Neuronal stem cell (in vitro differentiated cells): ENCODE measurements around the gene SNX24.

Experiments used
- DNase-seq: peaks from one replicate; pipeline ENCODE4 v3.0.0-alpha.2; 2013; ENCODE audit warnings: low spot score
- H2AFZ ChIP-seq: one replicate; pipeline ENCODE4 v1.6.1; 2013; ENCODE audit warnings: mild to moderate bottlenecking, low read length, inconsistent platforms
- H2AK5ac ChIP-seq: 2 replicates; pipeline ENCODE4 v1.6.1; 2013; ENCODE audit warnings: low read depth, mild to moderate bottlenecking, inconsistent platforms, low read length, moderate library complexity, mixed read lengths
- H2BK120ac ChIP-seq: 2 replicates; pipeline ENCODE4 v1.6.1; 2013; ENCODE audit warnings: low read depth, mild to moderate bottlenecking, inconsistent platforms, low read length, moderate library complexity, mixed read lengths
- H2BK12ac ChIP-seq: one replicate; pipeline ENCODE4 v1.6.1; 2013; ENCODE audit warnings: low read length, inconsistent platforms
- H2BK15ac ChIP-seq: 2 replicates; pipeline ENCODE4 v1.6.1; 2013; ENCODE audit warnings: mild to moderate bottlenecking, low read length, inconsistent platforms, mixed read lengths
- H2BK5ac ChIP-seq: one replicate; pipeline ENCODE4 v1.6.1; 2013; ENCODE audit warnings: inconsistent platforms, mild to moderate bottlenecking, low read length, moderate library complexity
- H3K14ac ChIP-seq: one replicate; pipeline ENCODE4 v1.6.1; 2013; ENCODE audit warnings: low read length, inconsistent platforms
- H3K18ac ChIP-seq: 2 replicates; pipeline ENCODE4 v1.6.1; 2013; ENCODE audit warnings: low read length, inconsistent platforms
- H3K23ac ChIP-seq: 2 replicates; pipeline ENCODE4 v1.6.1; 2013; ENCODE audit warnings: low read depth, mild to moderate bottlenecking, mixed read lengths, low read length, inconsistent platforms; ENCODE audit not compliant: poor library complexity
- H3K27ac ChIP-seq: replicated peaks from 3 replicates; pipeline ENCODE4 v1.5.1; 2013; ENCODE audit warnings: low read length, inconsistent platforms
- H3K27me3 ChIP-seq, 3 experiments: 2 replicates each; pipeline ENCODE4 v1.6.1; 2013; ENCODE audit warnings: low read length in 3 of 3, mild to moderate bottlenecking in 2 of 3, inconsistent platforms in 1 of 3, low read depth in 1 of 3, mixed read lengths in 1 of 3, moderate library complexity in 1 of 3; ENCODE audit not compliant: control insufficient read depth in 3 of 3, insufficient read depth in 3 of 3
- H3K36me3 ChIP-seq, 2 donors: replicated peaks in 1 of 2; 2 replicates each; pipeline ENCODE4 v1.6.1; 2013; ENCODE audit warnings: low read length in 2 of 2; ENCODE audit not compliant: control insufficient read depth in 2 of 2, insufficient read depth in 2 of 2
- H3K4ac ChIP-seq: 2 replicates; pipeline ENCODE4 v1.6.1; 2013; ENCODE audit warnings: inconsistent platforms, mild to moderate bottlenecking, low read length, moderate library complexity
- H3K4me1 ChIP-seq, 2 donors: 1 replicate in 1 of 2; 2 replicates in 1 of 2; pipeline ENCODE4 v1.6.1; 2013; ENCODE audit warnings: low read length in 2 of 2, low read depth in 1 of 2; ENCODE audit not compliant: control insufficient read depth in 2 of 2, insufficient read depth in 1 of 2
- H3K4me2 ChIP-seq: one replicate; pipeline ENCODE4 v1.6.1; 2013; ENCODE audit warnings: mild to moderate bottlenecking, low read length, inconsistent platforms; ENCODE audit not compliant: insufficient read depth, poor library complexity, severe bottlenecking
- H3K4me3 ChIP-seq, 2 donors: 2 replicates each; pipeline ENCODE4 v1.5.1; 2013; ENCODE audit warnings: low read length in 2 of 2, mild to moderate bottlenecking in 2 of 2, inconsistent platforms in 1 of 2, moderate library complexity in 1 of 2
- H3K79me1 ChIP-seq: one replicate; pipeline ENCODE4 v1.6.1; 2013; ENCODE audit warnings: low read depth, mild to moderate bottlenecking, inconsistent platforms, low read length, moderate library complexity
- H3K9ac ChIP-seq: one replicate; pipeline ENCODE4 v1.6.1; 2013; ENCODE audit warnings: mild to moderate bottlenecking, low read depth, low read length, inconsistent platforms; ENCODE audit not compliant: poor library complexity
- H3K9me3 ChIP-seq, 2 donors: replicated peaks in 1 of 2; 2 replicates each; pipeline versions ENCODE3 to v1.6.1; 2013; ENCODE audit warnings: low read length in 2 of 2, mild to moderate bottlenecking in 2 of 2, inconsistent platforms in 1 of 2, low read depth in 1 of 2, mixed read lengths in 1 of 2, moderate library complexity in 1 of 2; ENCODE audit not compliant: control insufficient read depth in 2 of 2, insufficient read depth in 1 of 2
- H4K8ac ChIP-seq: one replicate; pipeline ENCODE4 v1.6.1; 2013; ENCODE audit warnings: low read depth, mild to moderate bottlenecking, inconsistent platforms, low read length, moderate library complexity
- H4K91ac ChIP-seq: one replicate; pipeline ENCODE4 v1.6.1; 2013; ENCODE audit warnings: low read length, low read depth, mild to moderate bottlenecking, inconsistent platforms; ENCODE audit not compliant: poor library complexity
- WGBS, 2 donors: extraction: QIAGEN DNeasy Blood & Tissue Kit; methylation state at CpG; one replicate each; pipeline ENCODE4 v1.1.7; 2013; ENCODE audit warnings: missing lambda C conversion rate in 2 of 2, mixed read lengths in 1 of 2; ENCODE audit not compliant: insufficient read length in 2 of 2, insufficient replicate concordance in 1 of 2; ENCODE audit errors: extremely low coverage in 2 of 2; 5-methylcytosine and 5-hydroxymethylcytosine counted together

Gene SNX24

GRCh38 chr5:122959740-122960445 lies 114.5 kb downstream of the SNX24 start:
- H3K27me3 ChIP-seq = no peaks in the 10 kb centered on the region
- H3K27ac ChIP-seq = no peak overlapping the region
- no peaks in the 10 kb centered on the region for H3K79me1 ChIP-seq
- peaks cover 1 to 6% of the 10 kb centered on the region in 2 donors for H3K4me1 ChIP-seq
- no peak overlapping the region for H2BK15ac ChIP-seq
- H2BK12ac ChIP-seq = no peak overlapping the region
- H2AFZ ChIP-seq = no peak overlapping the region
- H4K91ac ChIP-seq = no peak overlapping the region
- no peaks in the 10 kb centered on the region for H3K36me3 ChIP-seq
- no peak overlapping the region for H3K4me2 ChIP-seq
- no peaks in the 10 kb centered on the region for H3K9me3 ChIP-seq
- no peak overlapping the region for H2BK5ac ChIP-seq
- WGBS, 2 donors = no CpG with 5 or more reads among the region's 4 CpGs
- H2BK120ac ChIP-seq = no peak overlapping the region
- no peak overlapping the region for H3K23ac ChIP-seq
- no peak overlapping the region for H3K18ac ChIP-seq
- no peak overlapping the region for H2AK5ac ChIP-seq
- no peak overlapping the region for H3K4me3 ChIP-seq
- H3K14ac ChIP-seq = no peak overlapping the region
- no peak overlapping the region for H3K9ac ChIP-seq
- H3K4ac ChIP-seq = no peak overlapping the region
- DNase-seq = no peak
- no peak overlapping the region for H4K8ac ChIP-seq

DNA sequence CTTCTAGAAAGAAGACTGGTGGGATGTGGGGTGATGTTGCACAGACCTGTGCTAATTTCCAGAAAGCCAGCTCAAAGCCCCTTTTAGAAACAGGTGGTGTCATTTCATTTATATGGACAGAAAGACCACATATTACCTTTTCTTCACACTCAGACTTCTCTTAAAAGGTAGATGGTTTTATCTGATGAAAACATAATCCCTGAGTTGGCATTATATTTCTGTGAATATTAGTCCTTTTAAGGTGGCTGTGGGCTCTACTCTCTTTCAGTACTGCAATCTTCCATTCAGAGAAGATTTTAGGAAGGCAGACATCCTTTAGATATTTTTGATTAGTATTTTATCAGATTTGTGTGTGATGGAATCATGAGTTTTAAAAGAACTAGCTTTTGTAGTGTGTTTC lies 117.9 kb downstream of the SNX24 start:
- H3K4me2 ChIP-seq = no peak overlapping the region
- H3K4me3 ChIP-seq = no peak overlapping the region
- H2BK5ac ChIP-seq = no peak overlapping the region
- H3K79me1 ChIP-seq = no peaks in the 10 kb centered on the region
- no peaks in the 10 kb centered on the region for H3K36me3 ChIP-seq
- H4K8ac ChIP-seq = no peak overlapping the region
- H2BK15ac ChIP-seq = no peak overlapping the region
- H3K14ac ChIP-seq = no peak overlapping the region
- no peak overlapping the region for H3K18ac ChIP-seq
- H2AK5ac ChIP-seq = no peak overlapping the region
- no peak for DNase-seq
- no peak overlapping the region for H2BK12ac ChIP-seq
- no peak overlapping the region for H2BK120ac ChIP-seq
- no peak overlapping the region for H3K27ac ChIP-seq
- H2AFZ ChIP-seq = no peak overlapping the region
- no peak overlapping the region for H4K91ac ChIP-seq
- H3K4ac ChIP-seq = no peak overlapping the region
- no peak overlapping the region for H3K23ac ChIP-seq
- no peaks in the 10 kb centered on the region for H3K9me3 ChIP-seq
- H3K27me3 ChIP-seq = no peaks in the 10 kb centered on the region
- no peak overlapping the region for H3K9ac ChIP-seq
- H3K4me1 ChIP-seq = peaks cover 1 to 6% of the 10 kb centered on the region in 2 donors

DNA sequence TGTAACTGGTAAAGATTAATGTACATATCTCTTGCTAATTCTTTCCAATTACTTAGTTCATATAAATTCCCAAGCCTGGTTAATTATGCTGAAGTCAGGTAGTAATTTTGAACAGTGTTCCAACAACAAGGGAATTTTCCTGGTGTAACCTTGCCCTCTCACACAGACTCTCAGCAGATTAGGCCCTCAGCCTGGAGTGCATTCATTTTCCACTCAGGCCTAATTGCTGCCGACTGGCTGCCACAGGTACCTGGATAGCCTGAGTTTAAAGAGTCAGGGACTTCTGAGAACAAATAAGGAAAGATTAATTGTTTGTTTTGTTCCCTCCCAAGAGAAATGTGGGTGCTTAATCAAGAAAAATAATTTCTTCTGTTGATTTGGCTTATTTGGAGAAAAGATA lies 119.7 kb downstream of the SNX24 start:
- Histone ChIP-seq H3K9me3 (no peaks in the 10 kb centered on the region), H2BK15ac (no peak overlapping the region), H3K27me3 (no peaks in the 10 kb centered on the region), H3K14ac (no peak overlapping the region), H3K9ac (no peak overlapping the region), H4K8ac (no peak overlapping the region), H4K91ac (no peak overlapping the region), H2AK5ac (no peak overlapping the region), H3K36me3 (no peaks in the 10 kb centered on the region), H2BK120ac (no peak overlapping the region), H3K18ac (no peak overlapping the region), H3K4me3 (no peak overlapping the region), H2AFZ (no peak overlapping the region), H2BK5ac (no peak overlapping the region), H3K4ac (no peak overlapping the region), H3K27ac (no peak overlapping the region), H3K4me2 (no peak overlapping the region), H3K79me1 (no peaks in the 10 kb centered on the region), H2BK12ac (no peak overlapping the region), H3K23ac (no peak overlapping the region), H3K4me1 (no peaks in the 10 kb centered on the region)
- no peak for DNase-seq
- no CpG with 5 or more reads among the region's 1 CpG for WGBS, 2 donors

DNA sequence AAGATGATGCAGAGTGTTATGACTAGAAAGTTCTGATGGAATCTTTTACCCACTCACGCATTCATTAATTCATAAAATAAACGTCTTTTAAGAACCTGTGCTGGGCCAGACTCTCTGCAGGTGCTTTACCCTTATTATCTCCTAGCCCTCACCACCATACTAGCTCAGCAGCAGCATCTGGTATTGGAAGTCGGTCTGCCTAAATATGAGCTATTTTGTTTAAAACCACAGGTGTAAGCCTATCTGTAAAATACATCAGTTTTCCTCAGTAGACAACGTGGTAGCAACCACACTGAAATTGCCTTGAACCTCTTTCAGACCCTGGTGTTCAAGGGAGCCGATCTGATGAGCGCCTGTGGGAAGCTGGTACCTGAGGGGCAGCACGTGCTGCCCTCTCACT lies 121.7 kb downstream of the SNX24 start:
- DNase-seq = no peak
- H2BK120ac ChIP-seq = no peak overlapping the region
- H3K36me3 ChIP-seq = no peaks in the 10 kb centered on the region
- no peak overlapping the region for H3K14ac ChIP-seq
- H3K9ac ChIP-seq = no peak overlapping the region
- no peaks in the 10 kb centered on the region for H3K4me1 ChIP-seq
- H2BK15ac ChIP-seq = no peak overlapping the region
- H3K27ac ChIP-seq = no peak overlapping the region
- no peak overlapping the region for H3K4me3 ChIP-seq
- no peak overlapping the region for H4K8ac ChIP-seq
- H3K4me2 ChIP-seq = no peak overlapping the region
- no peak overlapping the region for H3K23ac ChIP-seq
- H2BK12ac ChIP-seq = no peak overlapping the region
- H3K79me1 ChIP-seq = no peaks in the 10 kb centered on the region
- H2BK5ac ChIP-seq = no peak overlapping the region
- H3K18ac ChIP-seq = no peak overlapping the region
- no peaks in the 10 kb centered on the region for H3K27me3 ChIP-seq
- no peak overlapping the region for H3K4ac ChIP-seq
- no peak overlapping the region for H2AK5ac ChIP-seq
- WGBS, 2 donors = no CpG with 5 or more reads among the region's 7 CpGs
- no peak overlapping the region for H2AFZ ChIP-seq
- H3K9me3 ChIP-seq = no peaks in the 10 kb centered on the region
- no peak overlapping the region for H4K91ac ChIP-seq
